ENCODE results near the gene ZNF513. TPM values are rescaled to one million over a fixed set of nuclear protein-coding genes. Genes with fewer than 3 reads are reported as not detected.
A peak's percentile ranks its signal among the peaks of the same experiment; 100 is the strongest.

The ZNF513 gene
- total and polyA plus RNA-seq, 12 donors: 3.1 to 83.7 (median 17.9) TPM

DNA sequence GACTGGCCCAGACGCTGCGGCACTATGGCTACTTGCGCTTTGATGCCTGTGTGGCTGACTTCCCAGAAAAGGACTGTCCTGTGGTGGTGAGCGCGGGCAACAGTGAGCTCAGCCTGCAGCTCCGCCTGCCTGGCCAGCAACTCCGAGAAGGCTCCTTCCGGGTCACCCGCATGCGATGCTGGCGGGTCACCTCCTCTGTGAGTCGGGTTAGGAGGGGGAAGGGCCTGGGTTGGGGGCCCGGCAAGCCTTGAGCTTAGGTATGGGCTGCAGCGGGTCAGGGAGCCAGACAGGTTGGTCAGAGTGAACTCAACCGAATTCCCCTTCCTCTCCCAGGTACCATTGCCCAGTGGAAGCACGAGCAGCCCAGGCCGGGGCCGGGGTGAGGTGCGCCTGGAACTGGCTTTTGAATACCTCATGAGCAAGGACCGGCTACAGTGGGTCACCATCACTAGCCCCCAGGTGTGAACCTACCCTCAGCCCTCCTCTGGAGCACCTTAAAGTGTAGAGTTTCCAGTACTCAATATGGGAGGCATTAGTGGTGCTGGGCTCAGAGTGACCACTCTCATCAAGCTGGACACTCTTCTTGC lies 4.9 kb downstream of the ZNF513 start:
- intact Hi-C loops (cut with DNase I): no loop called here
- peaks cover 0 to 62% of the 10 kb centered on the region in 2 donors for H3K36me3 ChIP-seq (replicated peaks in 1 of 2)

GRCh38 chr2:27373567-27373966 lies 7.0 kb downstream of the ZNF513 start:
- H3K36me3 ChIP-seq (replicated peaks in 1 of 2): peaks cover 0 to 64% of the 10 kb centered on the region in 2 donors
- intact Hi-C loops (cut with DNase I): no loop called here

More for the DNA sequence above, 4.9 kb downstream of the ZNF513 start:
- peaks cover 12 to 34% of the 10 kb centered on the region in 2 donors for H3K4me1 ChIP-seq (replicated peaks in 1 of 2)
- no peaks in the 10 kb centered on the region for H3K27me3 ChIP-seq
- no peak overlapping the region for H3K27ac ChIP-seq
- 80 to 92% (median 91%) methylated on average over 9 to 20 of the region's 20 CpGs for WGBS, 4 donors
- no peak for TF ChIP-seq POLR2A (IDR thresholded peaks at IDR 0.05)
- TF ChIP-seq, protein P1, sequence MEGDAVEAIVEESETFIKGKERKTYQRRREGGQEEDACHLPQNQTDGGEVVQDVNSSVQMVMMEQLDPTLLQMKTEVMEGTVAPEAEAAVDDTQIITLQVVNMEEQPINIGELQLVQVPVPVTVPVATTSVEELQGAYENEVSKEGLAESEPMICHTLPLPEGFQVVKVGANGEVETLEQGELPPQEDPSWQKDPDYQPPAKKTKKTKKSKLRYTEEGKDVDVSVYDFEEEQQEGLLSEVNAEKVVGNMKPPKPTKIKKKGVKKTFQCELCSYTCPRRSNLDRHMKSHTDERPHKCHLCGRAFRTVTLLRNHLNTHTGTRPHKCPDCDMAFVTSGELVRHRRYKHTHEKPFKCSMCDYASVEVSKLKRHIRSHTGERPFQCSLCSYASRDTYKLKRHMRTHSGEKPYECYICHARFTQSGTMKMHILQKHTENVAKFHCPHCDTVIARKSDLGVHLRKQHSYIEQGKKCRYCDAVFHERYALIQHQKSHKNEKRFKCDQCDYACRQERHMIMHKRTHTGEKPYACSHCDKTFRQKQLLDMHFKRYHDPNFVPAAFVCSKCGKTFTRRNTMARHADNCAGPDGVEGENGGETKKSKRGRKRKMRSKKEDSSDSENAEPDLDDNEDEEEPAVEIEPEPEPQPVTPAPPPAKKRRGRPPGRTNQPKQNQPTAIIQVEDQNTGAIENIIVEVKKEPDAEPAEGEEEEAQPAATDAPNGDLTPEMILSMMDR (IDR thresholded peaks at IDR 0.05): no peak
- H3K4me3 ChIP-seq: no peak overlapping the region
- no peaks in the 10 kb centered on the region for H3K9me3 ChIP-seq (replicated peaks in 1 of 3)
- no peak for DNase-seq

GRCh38 chr2:27372937-27373336 lies 7.6 kb downstream of the ZNF513 start:
- Histone ChIP-seq H3K27ac (no peak overlapping the region), H3K4me1 (replicated peaks in 1 of 2) (peaks cover 17 to 33% of the 10 kb centered on the region in 2 donors), H3K9me3 (replicated peaks in 1 of 3) (no peaks in the 10 kb centered on the region), H3K27me3 (no peaks in the 10 kb centered on the region), H3K36me3 (replicated peaks in 1 of 2) (peaks cover 0 to 64% of the 10 kb centered on the region in 2 donors), H3K4me3 (no peak overlapping the region)
- intact Hi-C loops (cut with DNase I): no loop called here
- TF ChIP-seq, protein P1 (IDR thresholded peaks at IDR 0.05): no peak
- no peak for TF ChIP-seq POLR2A (IDR thresholded peaks at IDR 0.05)
- DNase-seq: no peak
- 83 to 92% (median 90%) methylated on average over 6 of the region's 6 CpGs for WGBS, 4 donors

More at GRCh38 chr2:27373567-27373966, 7.0 kb downstream of the ZNF513 start:
- 73 to 100% (median 75%) methylated on average over 3 to 5 of the region's 5 CpGs for WGBS, 4 donors
- peaks cover 17 to 30% of the 10 kb centered on the region in 2 donors for H3K4me1 ChIP-seq (replicated peaks in 1 of 2)
- H3K4me3 ChIP-seq: no peak overlapping the region
- H3K27ac ChIP-seq: no peak overlapping the region
- peak in 1 of 7 donors; percentile 13 for DNase-seq
- H3K27me3 ChIP-seq: no peaks in the 10 kb centered on the region
- H3K9me3 ChIP-seq (replicated peaks in 1 of 3): no peaks in the 10 kb centered on the region
- TF ChIP-seq POLR2A (IDR thresholded peaks at IDR 0.05): peak in 1 of 2 donors; percentile 6
- TF ChIP-seq, protein P1 (IDR thresholded peaks at IDR 0.05): no peak

DNA sequence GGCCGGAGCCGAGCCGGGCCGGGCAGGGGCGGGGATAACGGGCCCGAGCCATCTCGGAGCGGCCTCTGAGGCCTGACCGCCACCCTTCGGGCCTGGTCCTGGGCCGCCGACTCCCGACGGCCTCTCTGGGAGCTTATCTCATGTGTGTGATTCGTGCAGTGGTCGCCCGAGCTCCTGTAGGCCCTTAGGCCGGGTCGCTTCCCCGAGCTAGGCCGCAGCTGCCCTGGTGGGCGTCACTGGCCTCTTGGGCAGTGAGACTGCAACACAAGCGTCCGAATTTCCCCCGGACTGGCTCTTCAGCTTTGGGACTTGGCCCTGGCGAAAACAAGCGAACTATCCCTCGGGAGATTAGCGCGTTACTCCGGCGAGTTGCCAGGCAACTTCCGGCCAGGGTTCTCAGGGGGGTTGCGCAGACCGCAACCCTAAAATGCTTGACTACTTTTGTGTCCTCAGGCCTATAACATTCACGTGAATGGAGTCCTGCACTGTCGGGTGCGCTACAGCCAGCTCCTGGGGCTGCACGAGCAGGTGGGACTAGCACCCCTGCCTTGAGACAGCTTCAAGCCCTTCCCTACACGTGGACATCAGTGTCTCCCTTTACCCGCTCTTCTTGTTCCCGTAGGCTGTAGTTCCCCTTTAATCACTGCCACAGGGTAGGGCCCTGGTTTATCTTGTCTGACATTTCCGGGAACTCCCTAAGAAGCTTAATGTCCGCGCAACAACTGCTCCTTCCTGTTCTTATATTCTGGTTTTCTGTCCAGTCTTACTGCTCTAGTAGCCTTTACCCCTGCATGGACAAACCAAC lies 9.5 kb downstream of the ZNF513 start:
- Histone ChIP-seq H3K27me3 (no peaks in the 10 kb centered on the region), H3K4me1 (replicated peaks in 1 of 2) (peaks cover 17 to 33% of the 10 kb centered on the region in 2 donors), H3K9me3 (replicated peaks in 1 of 3) (no peaks in the 10 kb centered on the region), H3K27ac (peak overlapping the region; percentile 63 to 98 (median 90)), H3K36me3 (replicated peaks in 1 of 2) (peaks cover 0 to 63% of the 10 kb centered on the region in 2 donors), H3K4me3 (peak overlapping the region; percentile 73 to 95 (median 87))
- peak in 6 of 7 donors; percentile 39 to 75 (median 52) for DNase-seq
- TF ChIP-seq, protein P1 (IDR thresholded peaks at IDR 0.05): no peak
- peak in 1 of 2 donors; percentile 4 for TF ChIP-seq POLR2A (IDR thresholded peaks at IDR 0.05)
- intact Hi-C loops (cut with DNase I): no loop called here
- 0 to 1% (median 1%) methylated on average over 7 to 46 of the region's 46 CpGs for WGBS, 4 donors
